Islet precursor cell (in vitro differentiated cells): Measurements from ENCODE around the gene BTG2.

Source experiments
- DNase-seq: peaks from one replicate; pipeline ENCODE4 v3.0.0-alpha.2; 2018

BTG2 gene

GRCh38 chr1:203276916-203277545, 28.3 kb upstream of the BTG2 start:
- DNase-seq, result no peak

DNA sequence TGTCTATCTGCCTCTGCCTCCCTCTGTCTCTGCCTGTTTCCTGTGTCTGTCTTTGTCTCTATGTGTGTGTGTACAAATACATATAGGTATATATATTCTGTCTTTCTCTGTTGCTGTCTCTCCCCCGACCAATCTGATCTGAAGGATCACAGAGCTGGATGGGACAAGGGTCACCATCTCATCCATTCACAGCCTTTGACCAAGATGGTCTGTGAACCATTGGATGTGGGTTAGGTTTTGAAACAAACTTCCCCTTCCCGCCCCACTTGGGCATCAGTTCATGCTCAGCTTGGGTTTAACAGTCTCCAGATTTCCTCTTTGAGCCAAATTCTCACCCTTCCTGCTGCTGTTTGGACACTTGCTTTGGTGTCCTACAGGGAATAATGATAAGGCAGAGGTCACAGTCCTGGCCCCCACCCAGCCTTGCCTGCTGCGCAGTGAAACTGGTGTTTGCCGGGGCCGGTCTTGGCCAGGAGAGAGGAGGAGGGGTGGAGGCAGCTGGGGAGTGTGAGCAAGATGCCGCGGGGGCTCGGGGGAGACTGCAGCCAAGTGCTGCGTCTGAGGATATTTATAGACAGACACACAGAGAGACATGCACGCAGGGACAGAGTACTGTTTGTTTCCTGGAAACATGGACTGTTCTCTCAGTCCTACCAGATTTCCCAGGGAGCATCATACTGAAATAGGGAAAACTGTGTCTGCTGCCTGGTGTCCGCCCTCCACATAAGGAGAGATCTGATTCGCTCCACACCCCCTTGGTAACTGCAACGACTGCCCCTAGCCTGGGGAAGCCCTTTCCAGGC, 27.0 kb upstream of the BTG2 start:
- DNase-seq, result peak; percentile 93

DNA sequence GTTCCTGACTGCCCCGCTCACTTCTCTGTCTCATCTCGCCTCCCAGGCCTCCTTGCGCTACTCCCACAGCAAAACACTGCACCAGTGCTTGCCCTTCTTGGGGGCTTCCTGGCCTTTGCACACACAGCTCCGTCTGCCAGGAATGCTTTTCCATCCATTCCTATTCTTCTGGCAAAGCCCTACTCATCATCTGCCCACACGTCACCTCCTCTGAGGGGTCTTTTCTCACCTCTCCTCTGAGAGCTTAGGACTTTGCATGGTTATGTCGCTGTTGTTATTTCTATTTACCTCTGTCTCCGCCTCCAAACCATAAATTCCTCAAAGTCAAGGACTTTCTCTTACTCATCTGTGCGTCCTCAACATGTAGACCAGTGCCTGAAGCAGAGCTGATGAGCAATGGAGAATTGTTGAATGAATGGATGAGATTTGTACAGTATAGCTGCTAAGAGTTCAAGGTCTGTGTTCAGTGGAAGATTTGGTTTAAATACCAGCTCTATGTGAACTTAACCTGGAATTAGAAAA, 26.4 kb upstream of the BTG2 start:
- no peak for DNase-seq

DNA sequence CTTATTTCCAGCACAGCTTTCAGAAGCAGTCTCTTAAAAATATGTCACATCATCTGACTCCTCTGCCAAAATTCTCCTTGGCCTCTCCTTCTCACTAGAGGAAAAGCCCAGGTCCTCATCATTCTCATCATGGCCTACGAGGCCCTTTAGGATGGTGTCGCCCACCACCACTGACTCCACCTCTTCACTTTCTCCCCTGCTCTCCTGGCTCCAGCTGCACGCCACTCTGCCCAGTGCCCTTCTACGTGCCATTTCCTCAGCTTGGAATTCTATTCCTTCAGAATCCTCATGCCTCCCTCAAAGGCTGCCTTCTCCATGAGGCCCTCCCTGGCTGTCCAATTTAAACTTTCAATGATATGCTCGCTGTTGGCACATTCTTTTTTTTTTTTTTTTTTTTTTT, 25.3 kb upstream of the BTG2 start:
- peak; percentile 23 for DNase-seq

GRCh38 chr1:203281033-203281432, 24.3 kb upstream of the BTG2 start:
- DNase-seq, result peak; percentile 62

DNA sequence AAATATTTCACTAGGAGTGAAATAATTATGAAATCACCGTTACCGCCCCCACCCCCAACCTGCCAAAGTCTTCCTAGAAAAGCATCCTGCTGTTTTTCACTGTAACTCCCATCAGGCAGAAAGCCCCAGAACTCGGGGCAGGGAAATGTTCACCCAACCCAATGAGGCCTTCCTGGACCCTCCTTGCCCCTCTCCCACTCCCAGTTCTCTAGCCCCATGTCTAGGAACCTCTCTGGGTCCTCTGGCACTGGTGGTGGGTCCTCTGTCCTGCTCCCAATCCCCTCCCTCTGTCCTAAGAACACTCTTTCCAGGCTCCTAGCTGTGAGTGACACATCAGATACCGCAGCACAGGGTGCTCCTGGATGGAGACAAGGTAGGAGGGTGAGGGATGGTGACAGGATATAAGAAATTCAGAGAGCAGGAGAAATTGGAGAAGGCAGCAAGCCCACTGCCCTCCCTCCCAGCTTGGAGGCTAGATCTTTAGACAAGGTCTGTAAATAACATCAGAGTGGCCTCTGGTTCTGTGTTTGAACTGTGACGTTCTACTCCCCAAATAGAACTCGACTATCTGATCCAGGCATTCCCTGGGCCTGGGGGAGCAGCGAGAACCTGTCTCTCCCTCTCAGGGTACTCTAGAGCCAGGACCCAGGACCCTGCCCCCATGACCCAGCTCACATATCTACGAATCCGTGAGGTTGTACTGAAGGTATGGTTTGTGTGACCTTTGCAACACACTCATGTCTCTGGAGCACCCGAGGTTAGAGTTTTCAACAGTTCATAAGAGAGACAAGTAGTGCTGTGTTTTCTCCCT, 23.3 kb upstream of the BTG2 start:
- DNase-seq, result no peak

DNA sequence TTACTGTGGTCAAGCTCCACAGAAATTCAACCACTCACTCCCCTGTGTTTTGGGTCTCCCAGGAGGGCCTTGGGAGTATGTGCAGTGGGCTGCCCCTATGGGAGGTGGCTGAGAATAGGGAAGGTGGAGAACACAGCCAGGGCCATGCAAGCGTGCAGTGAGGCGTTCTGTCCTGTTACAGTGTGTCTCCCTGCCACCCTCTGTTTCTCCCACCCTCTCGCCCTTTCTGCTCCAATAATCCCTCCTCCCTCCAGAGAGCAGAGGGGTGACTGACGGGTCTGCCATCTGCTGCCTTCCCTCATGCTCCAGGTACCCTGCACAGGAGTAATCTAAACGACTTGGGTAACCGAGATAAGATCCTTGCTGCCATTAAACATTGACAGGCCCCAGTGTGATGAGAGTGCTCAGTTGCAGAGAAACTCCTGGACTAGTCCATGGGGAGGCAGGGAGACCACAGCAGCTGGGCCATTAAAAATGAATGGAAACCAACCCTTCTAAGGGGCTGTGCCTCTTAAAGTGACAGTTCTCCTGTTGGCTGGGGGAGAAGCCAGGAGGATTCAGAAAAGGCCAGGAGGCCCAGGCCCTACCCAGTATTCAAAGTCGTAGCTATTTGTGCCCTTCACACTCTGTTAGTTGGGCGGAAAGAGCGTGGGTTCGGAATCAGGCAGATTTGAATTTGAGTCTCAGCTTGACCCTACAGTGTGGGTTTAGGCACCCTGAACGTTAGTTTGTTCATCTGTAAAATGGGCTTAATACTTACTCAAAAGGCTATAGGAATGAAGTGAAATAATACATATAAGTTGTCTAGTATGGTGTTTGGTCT, 22.4 kb upstream of the BTG2 start:
- no peak for DNase-seq

DNA sequence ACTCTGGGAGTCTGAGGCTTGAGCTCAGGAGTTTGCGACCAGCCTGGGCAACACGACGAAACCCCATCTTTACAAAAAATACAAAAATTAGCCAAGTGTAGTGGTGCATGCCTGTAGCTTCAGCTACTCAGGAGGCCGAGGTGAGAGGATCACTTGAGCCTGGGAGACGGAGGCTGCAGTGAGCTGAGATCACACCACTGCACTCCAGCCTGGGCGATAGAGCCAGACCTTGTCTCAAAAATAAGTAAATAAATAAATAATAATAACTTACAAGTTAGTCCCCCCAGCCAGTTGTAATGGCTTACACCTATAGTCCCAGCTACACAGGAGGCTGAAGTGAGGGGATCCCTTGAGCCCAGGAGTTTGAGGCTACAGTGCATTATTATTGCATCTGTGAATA, 21.7 kb upstream of the BTG2 start:
- no peak for DNase-seq

GRCh38 chr1:203284411-203285123, 20.8 kb upstream of the BTG2 start:
- no peak for DNase-seq

DNA sequence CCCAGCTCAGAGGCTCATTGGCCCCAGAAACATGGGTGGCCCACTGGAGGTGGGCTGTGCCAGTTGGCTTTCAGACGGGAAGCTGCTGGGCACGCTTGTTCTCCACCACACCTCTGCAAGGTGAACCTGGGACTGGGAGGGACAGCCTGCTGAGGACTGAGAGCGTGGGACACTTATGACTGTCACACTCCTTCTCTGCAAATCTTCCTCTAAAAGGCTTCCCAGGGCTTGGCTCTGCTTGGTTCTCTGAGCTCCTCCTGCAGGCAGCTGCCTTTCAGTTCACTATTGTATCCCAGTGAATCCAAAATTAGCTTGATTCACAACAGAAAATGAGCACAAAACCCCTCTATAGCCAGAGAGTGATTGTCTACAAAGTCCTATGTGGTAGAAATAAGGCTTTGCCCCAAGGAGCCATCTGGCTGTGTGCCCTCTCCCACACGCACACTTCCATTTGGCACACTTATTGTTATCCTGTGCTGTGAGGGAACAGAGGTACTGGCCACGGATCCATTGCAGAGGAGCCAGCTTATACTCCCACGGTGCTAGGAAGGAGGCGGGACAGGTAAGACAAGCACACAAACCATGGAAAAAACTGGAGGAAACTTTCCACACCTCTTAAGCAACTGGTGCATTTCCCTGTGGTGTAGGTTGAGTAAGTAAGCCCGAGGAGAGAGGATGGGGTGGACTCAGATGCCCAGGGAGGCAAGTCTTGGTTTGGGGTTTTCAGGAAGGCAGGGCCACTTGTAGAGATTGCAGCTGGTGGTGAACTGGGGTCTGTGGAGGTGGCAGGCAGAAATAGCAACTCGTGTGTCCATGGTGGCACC, 18.9 kb upstream of the BTG2 start:
- DNase-seq, result no peak

DNA sequence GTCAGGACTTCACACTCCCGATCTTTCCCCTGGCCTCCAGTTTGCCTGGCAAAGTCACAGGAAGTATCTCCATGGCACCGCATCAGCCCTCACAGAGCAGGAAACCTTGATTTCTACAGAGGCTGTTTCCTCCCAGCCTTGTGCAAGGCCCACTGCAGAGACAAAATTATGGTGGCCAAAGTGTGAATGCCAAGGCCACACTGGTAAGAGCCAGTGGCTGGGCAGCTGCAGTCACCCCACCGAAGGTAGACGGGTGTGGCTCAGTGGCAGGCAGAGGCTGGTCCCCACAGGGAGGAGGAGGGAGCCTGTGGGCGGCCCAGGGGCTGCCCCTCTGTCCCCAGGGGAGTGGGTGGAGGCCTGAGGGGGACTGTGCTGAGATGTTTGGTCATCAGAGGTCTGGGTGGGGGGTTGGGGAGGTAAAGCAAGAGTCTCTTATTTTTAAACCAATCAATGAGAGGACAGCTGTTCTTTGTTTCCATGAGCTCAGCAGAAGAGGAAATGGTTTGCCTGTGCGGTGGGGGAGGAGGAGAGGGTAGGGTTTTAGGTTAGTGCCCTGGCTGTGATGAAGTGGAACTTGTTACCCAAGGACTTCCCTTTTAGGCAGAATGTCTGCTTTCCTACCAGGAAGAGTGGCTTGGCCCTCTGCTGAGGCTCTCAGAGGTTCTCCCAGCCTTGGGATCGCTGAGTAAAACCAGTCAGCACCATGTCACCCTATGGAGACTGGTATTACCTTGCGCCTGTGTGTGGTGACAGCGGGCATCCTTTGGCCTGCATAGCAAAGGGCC, 18.0 kb upstream of the BTG2 start:
- DNase-seq, result no peak

GRCh38 chr1:203287898-203288297, 17.4 kb upstream of the BTG2 start:
- DNase-seq, result no peak

DNA sequence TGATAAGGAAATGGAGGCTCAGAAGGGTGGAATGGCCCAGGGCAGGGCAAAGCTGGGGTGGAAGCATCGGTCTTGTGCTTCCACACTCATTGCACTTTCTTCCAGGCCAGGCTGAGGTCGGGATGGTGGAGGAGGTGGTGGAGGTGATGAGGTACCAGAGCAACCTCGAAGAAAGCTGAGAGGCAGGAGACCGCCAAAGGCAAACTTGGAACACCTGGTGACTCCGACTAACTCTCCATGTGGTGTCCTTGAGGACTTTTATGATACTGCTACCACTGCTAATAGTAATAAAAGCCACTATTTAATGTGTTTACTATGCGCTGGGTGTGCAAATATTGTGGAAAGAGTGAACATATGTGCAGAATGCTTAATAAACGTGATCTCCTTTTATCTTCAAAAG, 16.9 kb upstream of the BTG2 start:
- DNase-seq, result no peak

- DNase-seq, result no peak
Measured at GRCh38 chr1:203289281-203289981, 15.9 kb upstream of the BTG2 start.

DNA sequence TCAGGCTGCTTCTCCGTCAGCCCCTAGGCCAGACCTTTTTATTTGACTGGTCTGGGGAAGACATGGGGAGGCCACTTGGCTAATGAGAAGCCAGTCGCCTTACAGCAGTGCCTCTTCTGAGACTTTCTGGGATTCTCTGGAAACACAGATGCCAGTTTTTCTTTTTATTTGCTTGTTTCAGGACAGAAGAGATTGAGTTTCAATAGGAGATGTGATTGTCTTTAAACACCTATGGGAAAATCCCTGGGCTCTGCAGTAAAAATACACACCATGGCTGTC, 15.4 kb upstream of the BTG2 start:
- DNase-seq, result no peak

DNA sequence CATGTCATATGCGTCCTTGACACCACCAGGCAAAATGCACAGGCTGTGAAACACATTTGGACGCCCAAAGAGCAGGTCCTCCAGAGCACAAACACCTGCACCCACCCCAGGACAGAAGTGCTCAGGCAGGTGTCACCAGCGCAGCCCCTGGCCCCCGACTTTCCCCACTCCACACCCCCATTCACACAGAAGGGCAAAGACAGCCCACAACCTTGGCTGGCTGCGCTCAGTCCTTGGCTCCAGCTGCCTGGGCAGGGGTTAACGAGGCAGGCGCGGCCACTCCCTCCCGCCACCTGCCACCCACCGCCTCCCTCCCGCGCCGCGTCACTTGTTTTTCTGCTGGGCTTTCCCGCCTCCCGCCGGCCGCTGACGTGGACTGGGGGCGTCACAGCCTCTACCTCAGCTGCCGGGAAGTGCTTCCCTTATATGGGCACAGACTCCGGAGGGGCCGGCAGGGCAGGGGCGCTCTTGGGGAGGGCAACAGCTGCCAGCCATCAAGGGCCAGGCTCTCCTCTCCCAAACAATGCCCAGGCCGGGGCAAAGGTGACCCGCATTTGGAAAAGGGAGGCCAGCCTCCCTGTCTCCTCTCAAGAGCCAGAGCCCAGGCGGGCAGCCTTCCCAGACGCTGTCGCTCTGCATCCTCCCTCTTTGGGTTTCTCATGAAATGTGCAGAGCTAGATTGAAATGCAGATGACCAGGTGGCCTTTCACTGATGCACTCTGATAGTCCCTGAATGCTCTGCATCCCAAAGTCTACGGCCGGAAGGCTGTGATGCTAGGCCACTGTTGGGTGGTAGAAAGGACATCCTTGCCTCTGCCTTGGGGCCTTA, 14.8 kb upstream of the BTG2 start:
- DNase-seq, result peak; percentile 94

- no peak for DNase-seq
Measured at GRCh38 chr1:203291201-203292096, 13.9 kb upstream of the BTG2 start.

DNA sequence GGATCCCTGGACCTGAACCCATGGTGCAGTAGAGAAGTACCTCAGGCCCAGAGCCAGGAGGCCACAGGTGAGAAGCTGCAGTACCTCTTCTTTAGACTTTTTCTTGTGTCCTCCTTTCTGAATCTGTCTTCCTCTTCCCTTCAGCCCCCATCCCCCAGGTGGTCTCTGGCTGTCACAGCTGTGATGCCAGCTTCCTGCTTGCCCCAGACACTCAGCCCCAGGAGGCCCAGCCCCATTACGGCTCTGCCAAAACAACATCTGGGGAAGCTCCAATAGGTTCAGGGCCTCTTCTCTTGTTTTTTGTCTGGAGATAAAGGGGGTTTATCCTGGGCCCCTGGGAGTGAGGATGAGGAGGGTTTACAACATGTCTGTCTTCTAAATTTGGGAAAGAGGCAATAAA, 9.5 kb upstream of the BTG2 start:
- DNase-seq, result no peak
